Hippocampal formation (tissue), 2 donors: ENCODE results near the gene CLDN12.

ENCODE experiments used
- DNase-seq, 2 donors: peaks; one replicate each; lab custom pipeline; 2025; lab: John Stamatoyannopoulos, UW

Gene CLDN12

GRCh38 chr7:90403174-90404113 is at the start of gene CLDN12:
Gene CLDN12, plus strand, starts transcription at chr7:90403461. Its CDS starts 9,216 bp downstream, at chr7:90412677.
- peak; percentile 66 to 85 for DNase-seq

GRCh38 chr7:90383422-90383821 is 19.8 kb upstream of the CLDN12 start:
- no peak for DNase-seq

- no peak for DNase-seq
Observed at GRCh38 chr7:90383861-90384260, 19.4 kb upstream of the CLDN12 start.

- no peak for DNase-seq
Observed at GRCh38 chr7:90384433-90384832, 18.8 kb upstream of the CLDN12 start.

- DNase-seq = no peak
Observed at GRCh38 chr7:90387470-90388240, 15.6 kb upstream of the CLDN12 start.

GRCh38 chr7:90390926-90391325 is 12.3 kb upstream of the CLDN12 start:
- no peak for DNase-seq

- no peak for DNase-seq
Observed at GRCh38 chr7:90391488-90391887, 11.8 kb upstream of the CLDN12 start.

GRCh38 chr7:90396420-90396819 is 6.8 kb upstream of the CLDN12 start:
- DNase-seq = no peak

- DNase-seq = no peak
Observed at GRCh38 chr7:90401989-90402388, 1.3 kb upstream of the CLDN12 start.

GRCh38 chr7:90402785-90403173 is 482 bp upstream of the CLDN12 start:
- no peak for DNase-seq

- DNase-seq = no peak
Observed at GRCh38 chr7:90404777-90405176, 1.5 kb downstream of the CLDN12 start.

- peak in 1 of 2 donors; percentile 82 for DNase-seq
Observed at GRCh38 chr7:90407484-90407821, 4.2 kb downstream of the CLDN12 start.

GRCh38 chr7:90408142-90408541 is 4.9 kb downstream of the CLDN12 start:
- DNase-seq = no peak

- no peak for DNase-seq
Observed at GRCh38 chr7:90409667-90410066, 6.4 kb downstream of the CLDN12 start.

GRCh38 chr7:90411510-90411909 is 8.2 kb downstream of the CLDN12 start:
- no peak for DNase-seq

- DNase-seq = no peak
Observed at GRCh38 chr7:90412458-90413184, 9.4 kb downstream of the CLDN12 start.

GRCh38 chr7:90413185-90413528 is 9.9 kb downstream of the CLDN12 start:
- DNase-seq = no peak

- no peak for DNase-seq
Observed at GRCh38 chr7:90421651-90422050, 18.4 kb downstream of the CLDN12 start.

GRCh38 chr7:90424720-90425119 is 21.5 kb downstream of the CLDN12 start:
- no peak for DNase-seq

GRCh38 chr7:90425376-90425775 is 22.1 kb downstream of the CLDN12 start:
- no peak for DNase-seq

GRCh38 chr7:90430614-90431460 is 27.6 kb downstream of the CLDN12 start:
- DNase-seq = no peak

GRCh38 chr7:90432752-90433151 is 29.5 kb downstream of the CLDN12 start:
- no peak for DNase-seq
